ENCODE measurements around the gene OR4D10.
"Not testable (repeated sequence)": the region's sequence is repeated elsewhere in the genome, so short reads cannot be mapped to it uniquely, and the experiment has no call there.

OR4D10 gene

GRCh38 chr11:59480359-59480758 is 7.2 kb downstream of the OR4D10 start:
- no peak overlapping the region for H3K9ac ChIP-seq

GRCh38 chr11:59501931-59502330 is 28.8 kb downstream of the OR4D10 start:
- H3K4me1 ChIP-seq: no peaks in the 10 kb centered on the region
- H3K9me3 ChIP-seq (ENCODE audit: control insufficient read depth, low read length): no peaks in the 10 kb centered on the region
- no peaks in the 10 kb centered on the region for H3K27me3 ChIP-seq (ENCODE audit: control insufficient read depth, insufficient read depth, low read length)
- no peaks in the 10 kb centered on the region for H3K36me3 ChIP-seq (ENCODE audit: control insufficient read depth, insufficient read depth, low read length)
- H3K4me2 ChIP-seq (ENCODE audit: low read length): no peak overlapping the region
- no peaks in the 10 kb centered on the region for H3K79me2 ChIP-seq
- H3K9ac ChIP-seq: no peak overlapping the region
- no peak overlapping the region for H3K4me3 ChIP-seq (ENCODE audit: low read depth, low read length)
- no peak overlapping the region for H3K27ac ChIP-seq
- H2AFZ ChIP-seq: no peak overlapping the region
- TF ChIP-seq CTCF (IDR thresholded peaks at IDR 0.05): no peak

More at GRCh38 chr11:59480359-59480758, 7.2 kb downstream of the OR4D10 start:
- Histone ChIP-seq H2AFZ (no peak overlapping the region), H3K9me3 (ENCODE audit: control insufficient read depth, low read length) (no peaks in the 10 kb centered on the region), H3K79me2 (no peaks in the 10 kb centered on the region), H3K27ac (no peak overlapping the region), H3K4me2 (ENCODE audit: low read length) (no peak overlapping the region), H3K36me3 (ENCODE audit: control insufficient read depth, insufficient read depth, low read length) (no peaks in the 10 kb centered on the region), H3K4me3 (ENCODE audit: low read depth, low read length) (no peak overlapping the region), H3K4me1 (no peaks in the 10 kb centered on the region), H3K27me3 (ENCODE audit: control insufficient read depth, insufficient read depth, low read length) (no peaks in the 10 kb centered on the region)
- TF ChIP-seq CTCF (IDR thresholded peaks at IDR 0.05): no peak

- no peaks in the 10 kb centered on the region for H3K4me1 ChIP-seq
- H3K9me3 ChIP-seq (ENCODE audit: control insufficient read depth, low read length): no peaks in the 10 kb centered on the region
- H3K27me3 ChIP-seq (ENCODE audit: control insufficient read depth, insufficient read depth, low read length): no peaks in the 10 kb centered on the region
- H3K36me3 ChIP-seq (ENCODE audit: control insufficient read depth, insufficient read depth, low read length): no peaks in the 10 kb centered on the region
- H2AFZ ChIP-seq: no peak within 1 kb of the TSS
- no peaks in the 10 kb centered on the region for H3K79me2 ChIP-seq
- H3K9ac ChIP-seq: no peak within 1 kb of the TSS
- no peak within 1 kb of the TSS for H3K4me2 ChIP-seq (ENCODE audit: low read length)
- H3K4me3 ChIP-seq (ENCODE audit: low read depth, low read length): no peak within 1 kb of the TSS
- TF ChIP-seq CTCF (IDR thresholded peaks at IDR 0.05): no peak
- no peak within 1 kb of the TSS for H3K27ac ChIP-seq
Measured at GRCh38 chr11:59503276-59503675, 30.2 kb downstream of the OR4D10 start, which contains the start of gene OR4D11. OR4D11 (plus strand) TSS chr11:59503576; CDS start chr11:59503576, 0 bp downstream.

GRCh38 chr11:59510941-59511589 is 38.0 kb downstream of the OR4D10 start, which contains the start of gene OR4D9:
OR4D9 (plus strand) TSS chr11:59511539; CDS start chr11:59514913, 3,374 bp downstream.
- no peaks in the 10 kb centered on the region for H3K4me1 ChIP-seq
- no peak within 1 kb of the TSS for H3K27ac ChIP-seq
- H3K4me2 ChIP-seq (ENCODE audit: low read length): no peak within 1 kb of the TSS
- H3K79me2 ChIP-seq: no peaks in the 10 kb centered on the region
- H2AFZ ChIP-seq: no peak within 1 kb of the TSS
- H3K4me3 ChIP-seq (ENCODE audit: low read depth, low read length): no peak within 1 kb of the TSS
- no peaks in the 10 kb centered on the region for H3K27me3 ChIP-seq (ENCODE audit: control insufficient read depth, insufficient read depth, low read length)
- no peaks in the 10 kb centered on the region for H3K9me3 ChIP-seq (ENCODE audit: control insufficient read depth, low read length)
- no peak for TF ChIP-seq CTCF (IDR thresholded peaks at IDR 0.05)
- H3K9ac ChIP-seq: no peak within 1 kb of the TSS
- no peaks in the 10 kb centered on the region for H3K36me3 ChIP-seq (ENCODE audit: control insufficient read depth, insufficient read depth, low read length)

GRCh38 chr11:59511675-59512074 is 38.6 kb downstream of the OR4D10 start:
- Histone ChIP-seq H3K4me3 (ENCODE audit: low read depth, low read length) (no peak overlapping the region), H3K36me3 (ENCODE audit: control insufficient read depth, insufficient read depth, low read length) (no peaks in the 10 kb centered on the region), H3K27me3 (ENCODE audit: control insufficient read depth, insufficient read depth, low read length) (no peaks in the 10 kb centered on the region), H3K9ac (no peak overlapping the region), H3K4me2 (ENCODE audit: low read length) (no peak overlapping the region), H3K27ac (no peak overlapping the region), H3K79me2 (no peaks in the 10 kb centered on the region), H3K9me3 (ENCODE audit: control insufficient read depth, low read length) (no peaks in the 10 kb centered on the region), H3K4me1 (no peaks in the 10 kb centered on the region), H2AFZ (no peak overlapping the region)
- TF ChIP-seq CTCF (IDR thresholded peaks at IDR 0.05): no peak

GRCh38 chr11:59520139-59520538 is 47.0 kb downstream of the OR4D10 start:
- H3K4me3 ChIP-seq (ENCODE audit: low read depth, low read length); H3K27me3 ChIP-seq (ENCODE audit: control insufficient read depth, insufficient read depth, low read length); H3K79me2 ChIP-seq; H3K27ac ChIP-seq; H3K4me2 ChIP-seq (ENCODE audit: low read length); H3K9me3 ChIP-seq (ENCODE audit: control insufficient read depth, low read length); H3K36me3 ChIP-seq (ENCODE audit: control insufficient read depth, insufficient read depth, low read length); H3K9ac ChIP-seq; H2AFZ ChIP-seq; H3K4me1 ChIP-seq: not testable (repeated sequence)
